ENCODE measurements around the gene ACADVL. TPM values are rescaled to one million over a fixed set of nuclear protein-coding genes. Genes with fewer than 3 reads are reported as not detected.

ACADVL gene
- total and polyA plus RNA-seq, 2 of the 4 experiments (the other 2 are of a cell fraction) = 139 to 752 TPM

- intact Hi-C loops (cut with micrococcal nuclease) = no loop called here
- no peaks in the 10 kb centered on the region for H3K36me3 ChIP-seq (ENCODE audit: control insufficient read depth, insufficient read depth, low read length)
- H3K4me3 ChIP-seq (ENCODE audit: insufficient read depth, low read depth, low read length) = no peak overlapping the region
- peak overlapping the region; percentile 61 for H2AFZ ChIP-seq (replicated peaks; ENCODE audit: low read length, poor library complexity)
- ChIA-PET CTCF (interaction anchor here (0.7 kb wide), 1 partner anchor 89 kb away, joined by 3 read pairs; no protein-coding TSS in a partner anchor), POLR2A (ENCODE audit: unreplicated experiment) (no interaction called here)
- peak overlapping the region in 1 of 2 experiments; percentile 76; a peak in 2 of 4 replicates for H4K8ac ChIP-seq (ENCODE audit: low read depth in 2 of 2, low read length in 2 of 2)
- ATAC-seq (ENCODE audit: low read depth) (peak; percentile 41), DNase-seq (peak; percentile 41)
- dilution Hi-C loops (cut with HindIII; ENCODE audit: low sequenced_read_pairs, unreplicated experiment) = no loop called here
- BruUV-seq (replicated peaks) = no TSS peak
- no peak overlapping the region for H3K27ac ChIP-seq (ENCODE audit: insufficient read depth, low read length)
- peak overlapping the region; percentile 73 for H2AK9ac ChIP-seq (replicated peaks; ENCODE audit: low read depth, low read length, poor library complexity)
- no peaks in the 10 kb centered on the region for H3K9me3 ChIP-seq (ENCODE audit: control insufficient read depth, insufficient read depth, low read length)
- in situ Hi-C loops (cut with MboI; ENCODE audit: low sequenced_read_pairs) = no loop called here
- no peak overlapping the region for H3K56ac ChIP-seq (ENCODE audit: extremely low read depth, insufficient read depth, low read length)
- peak overlapping the region; percentile 41; the same call in 1 of the 2 replicates for H2AK5ac ChIP-seq (ENCODE audit: low read depth, low read length)
- peaks cover 6% of the 10 kb centered on the region; the same call in 1 of the 2 replicates for H3K27me3 ChIP-seq (ENCODE audit: control insufficient read depth, insufficient read depth, low read length)
- no peak overlapping the region for H3K4me2 ChIP-seq (ENCODE audit: low read depth, low read length)
- no CpG with 5 or more reads among the region's 1 CpG for WGBS, 2 experiments (ENCODE audit: extremely low coverage in 2 of 2, insufficient read length in 1 of 2)
- TF ChIP-seq SMC3 (IDR thresholded peaks at IDR 0.05; ENCODE audit: low read depth, low read length) (no peak), ELK1 (IDR thresholded peaks at IDR 0.05; ENCODE audit: borderline replicate concordance, low read depth, low read length) (no peak), POLR2A (IDR thresholded peaks at IDR 0.05; ENCODE audit: low read depth, low read length) (no peak), BHLHE40 (IDR thresholded peaks at IDR 0.05; ENCODE audit: low read depth, low read length) (no peak), CEBPB (IDR thresholded peaks at IDR 0.05; ENCODE audit: low read depth, low read length) (no peak), MXI1 (IDR thresholded peaks at IDR 0.05; ENCODE audit: borderline replicate concordance, low read depth, low read length) (no peak), USF2 (IDR thresholded peaks at IDR 0.05; ENCODE audit: low read depth, low read length) (no peak), RAD21 (IDR thresholded peaks at IDR 0.05; ENCODE audit: low read length) (no peak), NFE2L2 (IDR thresholded peaks at IDR 0.05; ENCODE audit: low read depth, low read length) (no peak), CTCF (conservative IDR thresholded peaks at IDR 0.05; ENCODE audit: low read depth, low read length) (no peak), RFX5 (IDR thresholded peaks at IDR 0.05; ENCODE audit: low read depth, low read length) (no peak), MAZ (IDR thresholded peaks at IDR 0.05; ENCODE audit: borderline replicate concordance, low read depth, low read length) (no peak), CHD1 (IDR thresholded peaks at IDR 0.05; ENCODE audit: low read depth, low read length) (no peak), RCOR1 (IDR thresholded peaks at IDR 0.05; ENCODE audit: insufficient replicate concordance, low read length) (no peak), MAFK (IDR thresholded peaks at IDR 0.05; ENCODE audit: low read depth, low read length) (no peak), FOS (IDR thresholded peaks at IDR 0.05; ENCODE audit: low read depth, low read length) (no peak)
- no peaks in the 10 kb centered on the region for H4K20me1 ChIP-seq (ENCODE audit: insufficient read depth, low read length)
- no peaks in the 10 kb centered on the region for H3K79me1 ChIP-seq (ENCODE audit: low read depth in 1 of 2, low read length in 2 of 2)
- H3K18ac ChIP-seq (ENCODE audit: low read depth, low read length) = no peak overlapping the region; the same call in 1 of the 2 replicates
- peak overlapping the region; percentile 88; the same call in 1 of the 2 replicates for H3K4ac ChIP-seq (ENCODE audit: low read depth, low read length)
- peak overlapping the region; percentile 75 for H2BK20ac ChIP-seq (ENCODE audit: low read depth, low read length)
- no peak overlapping the region for H4K5ac ChIP-seq (ENCODE audit: low read depth, low read length)
- H3K4me1 ChIP-seq (ENCODE audit: control insufficient read depth, insufficient read depth, low read length) = peaks cover 10% of the 10 kb centered on the region
- peak overlapping the region; percentile 36; the same call in 2 of the 3 replicates for H2BK15ac ChIP-seq (ENCODE audit: low read depth, low read length)
- peak overlapping the region; percentile 80; the same call in 1 of the 2 replicates for H2BK120ac ChIP-seq (ENCODE audit: low read depth, low read length)
- H3K9me1 ChIP-seq (ENCODE audit: insufficient read depth, low read length) = peaks cover 10% of the 10 kb centered on the region
- peak overlapping the region; percentile 84 for H4K91ac ChIP-seq (ENCODE audit: insufficient read depth, low read depth, low read length)
- peak overlapping the region; percentile 34 for H2BK5ac ChIP-seq (ENCODE audit: low read depth, low read length, poor library complexity, severe bottlenecking)
- H3K9ac ChIP-seq (ENCODE audit: low read depth, low read length) = no peak overlapping the region
- no peak overlapping the region for H3K23ac ChIP-seq (ENCODE audit: low read depth, low read length)
- H3K14ac ChIP-seq (replicated peaks; ENCODE audit: low read depth, low read length) = peak overlapping the region; percentile 60; the same call in 1 of the 2 replicates
Observed at GRCh38 chr17:7266784-7267183, 47.0 kb downstream of the ACADVL start.

Data from IMR-90 (cell line).